Measurements from ENCODE around the gene P2RX4.

P2RX4 gene

DNA sequence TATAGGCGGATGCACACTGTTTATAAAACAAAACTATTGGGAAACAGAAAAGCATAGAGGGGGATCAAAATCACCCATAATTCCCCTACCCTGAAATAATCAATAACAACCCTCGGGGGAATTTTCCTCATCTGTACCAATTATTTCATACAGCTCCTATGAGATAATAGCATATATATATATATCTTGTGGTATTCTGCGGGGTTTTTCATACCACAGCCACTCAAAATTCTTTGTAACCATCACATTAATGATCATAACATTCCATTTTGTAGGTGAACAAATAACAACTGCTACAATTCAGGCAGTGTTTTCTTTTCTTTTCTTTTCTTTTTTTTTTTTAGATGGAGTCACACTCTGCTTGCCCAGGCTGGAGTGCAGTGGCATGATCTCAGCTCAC, 42.0 kb upstream of the P2RX4 start:
- no peak for FAIRE-seq

DNA sequence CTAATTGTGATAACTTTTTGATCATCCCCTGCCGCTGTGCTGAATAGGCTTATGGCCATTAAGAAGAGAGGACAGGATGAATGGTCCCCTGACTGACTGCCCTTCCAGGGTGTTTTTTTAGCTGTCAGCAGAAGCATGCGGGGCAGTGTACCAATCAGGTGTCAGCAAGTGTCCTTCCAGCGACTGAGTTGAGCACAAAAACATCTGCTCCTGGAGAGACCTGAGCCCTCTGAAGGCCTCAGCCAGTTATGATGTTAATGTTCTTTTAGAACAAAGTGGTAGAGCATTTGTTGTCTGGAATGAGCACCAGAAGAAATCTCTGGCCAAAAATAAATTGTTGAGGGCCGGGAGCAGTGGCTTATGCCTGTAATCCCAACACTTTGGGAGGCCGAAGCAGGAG, 39.8 kb upstream of the P2RX4 start:
- FAIRE-seq: no peak
- no peak for DNase-seq (ENCODE audit: insufficient read length, low spot score)
- TF ChIP-seq, protein P1, sequence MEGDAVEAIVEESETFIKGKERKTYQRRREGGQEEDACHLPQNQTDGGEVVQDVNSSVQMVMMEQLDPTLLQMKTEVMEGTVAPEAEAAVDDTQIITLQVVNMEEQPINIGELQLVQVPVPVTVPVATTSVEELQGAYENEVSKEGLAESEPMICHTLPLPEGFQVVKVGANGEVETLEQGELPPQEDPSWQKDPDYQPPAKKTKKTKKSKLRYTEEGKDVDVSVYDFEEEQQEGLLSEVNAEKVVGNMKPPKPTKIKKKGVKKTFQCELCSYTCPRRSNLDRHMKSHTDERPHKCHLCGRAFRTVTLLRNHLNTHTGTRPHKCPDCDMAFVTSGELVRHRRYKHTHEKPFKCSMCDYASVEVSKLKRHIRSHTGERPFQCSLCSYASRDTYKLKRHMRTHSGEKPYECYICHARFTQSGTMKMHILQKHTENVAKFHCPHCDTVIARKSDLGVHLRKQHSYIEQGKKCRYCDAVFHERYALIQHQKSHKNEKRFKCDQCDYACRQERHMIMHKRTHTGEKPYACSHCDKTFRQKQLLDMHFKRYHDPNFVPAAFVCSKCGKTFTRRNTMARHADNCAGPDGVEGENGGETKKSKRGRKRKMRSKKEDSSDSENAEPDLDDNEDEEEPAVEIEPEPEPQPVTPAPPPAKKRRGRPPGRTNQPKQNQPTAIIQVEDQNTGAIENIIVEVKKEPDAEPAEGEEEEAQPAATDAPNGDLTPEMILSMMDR (IDR thresholded peaks at IDR 0.05; ENCODE audit: insufficient read depth, missing control alignments): no peak

More for the DNA sequence above, 42.0 kb upstream of the P2RX4 start:
- TF ChIP-seq, protein P1 (IDR thresholded peaks at IDR 0.05; ENCODE audit: insufficient read depth, missing control alignments): no peak
- no peak for DNase-seq (ENCODE audit: insufficient read length, low spot score)

- no peak for FAIRE-seq
- DNase-seq (ENCODE audit: insufficient read length, low spot score): no peak
- TF ChIP-seq, protein P1 (IDR thresholded peaks at IDR 0.05; ENCODE audit: insufficient read depth, missing control alignments): no peak
Measured at GRCh38 chr12:121170611-121171260, 39.2 kb upstream of the P2RX4 start.

DNA sequence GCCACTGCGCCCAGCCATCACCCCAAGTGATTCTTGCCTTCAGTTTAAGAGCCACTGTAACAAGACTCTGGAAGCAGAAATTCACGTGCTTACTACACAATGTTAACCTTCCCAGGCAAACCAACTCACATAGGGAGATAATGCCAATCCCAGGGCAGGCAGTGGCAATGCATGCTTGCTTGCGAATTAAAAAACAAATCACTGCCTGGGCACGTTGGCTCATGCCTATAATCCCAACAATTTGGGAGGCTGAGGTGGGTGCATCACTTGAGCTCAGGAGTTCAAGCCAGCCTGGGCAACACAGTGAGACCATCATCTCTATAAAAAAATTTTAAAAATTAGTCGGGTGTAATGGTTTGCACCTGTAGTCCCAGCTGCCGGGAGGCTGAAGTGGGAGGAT, 37.8 kb upstream of the P2RX4 start:
- TF ChIP-seq, protein P1 (IDR thresholded peaks at IDR 0.05; ENCODE audit: insufficient read depth, missing control alignments): no peak
- DNase-seq (ENCODE audit: insufficient read length, low spot score) (no peak), FAIRE-seq (no peak)

DNA sequence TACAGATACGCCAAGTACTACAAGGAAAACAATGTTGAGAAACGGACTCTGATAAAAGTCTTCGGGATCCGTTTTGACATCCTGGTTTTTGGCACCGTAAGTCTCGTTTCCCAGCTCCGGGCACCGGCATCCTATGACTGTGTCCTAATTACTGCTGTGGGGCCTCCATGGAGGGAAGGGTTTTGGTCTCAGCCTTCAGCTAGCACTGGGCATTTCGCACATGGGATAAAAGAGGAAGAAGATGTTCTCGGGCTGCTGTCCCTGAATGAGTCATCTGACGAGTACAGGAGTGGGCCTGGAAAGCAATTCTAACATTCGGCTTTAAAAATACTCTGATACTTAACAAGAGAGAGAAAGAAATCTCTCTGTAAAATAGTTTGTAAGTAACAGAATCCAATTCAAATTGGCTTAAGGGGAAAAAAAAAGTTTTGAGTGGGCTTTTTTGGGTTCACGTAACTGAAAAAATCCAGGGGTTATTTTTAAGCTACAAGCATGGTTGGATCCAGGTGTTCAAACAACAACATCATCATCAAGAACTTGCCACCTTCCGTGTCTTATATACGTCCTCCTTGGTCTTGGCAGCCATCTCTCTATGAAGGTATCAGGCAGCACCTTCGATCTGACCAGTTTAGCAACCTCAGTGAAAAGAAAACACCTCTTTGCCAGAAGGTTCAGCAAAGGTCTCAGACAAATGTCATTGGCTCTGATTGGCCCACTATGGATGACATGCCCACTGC, 34.4 kb upstream of the P2RX4 start:
- FAIRE-seq (no peak), DNase-seq (ENCODE audit: insufficient read length, low spot score) (no peak)
- TF ChIP-seq, protein P1 (IDR thresholded peaks at IDR 0.05; ENCODE audit: insufficient read depth, missing control alignments): no peak

DNA sequence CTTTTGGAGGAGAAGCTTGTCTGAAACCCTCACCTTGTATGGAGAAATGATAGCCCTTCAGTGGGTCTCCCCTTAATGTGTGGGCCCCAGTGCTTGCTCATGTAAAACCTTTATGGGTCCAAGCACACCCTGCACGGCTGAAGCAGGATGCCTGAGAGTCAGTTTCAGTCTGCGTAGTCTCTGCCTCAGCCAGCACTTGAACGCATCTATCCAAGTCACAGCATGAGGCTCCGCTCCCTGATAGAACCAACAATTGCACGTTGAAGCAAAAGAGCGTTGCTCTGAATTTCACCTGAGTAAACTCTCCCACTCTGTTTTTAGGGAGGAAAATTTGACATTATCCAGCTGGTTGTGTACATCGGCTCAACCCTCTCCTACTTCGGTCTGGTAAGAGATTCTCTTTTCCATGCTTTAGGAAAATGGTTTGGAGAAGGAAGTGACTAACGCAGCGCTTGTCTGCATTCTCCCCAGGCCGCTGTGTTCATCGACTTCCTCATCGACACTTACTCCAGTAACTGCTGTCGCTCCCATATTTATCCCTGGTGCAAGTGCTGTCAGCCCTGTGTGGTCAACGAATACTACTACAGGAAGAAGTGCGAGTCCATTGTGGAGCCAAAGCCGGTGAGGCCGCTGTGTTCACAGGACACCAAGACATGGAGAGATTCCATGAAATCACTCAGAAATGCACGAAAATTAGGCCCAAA, 33.0 kb upstream of the P2RX4 start:
- DNase-seq (ENCODE audit: insufficient read length, low spot score) (no peak), FAIRE-seq (no peak)
- TF ChIP-seq, protein P1 (IDR thresholded peaks at IDR 0.05; ENCODE audit: insufficient read depth, missing control alignments): no peak
